SK-N-MC (cell line): ENCODE results near the gene ADD3.

ENCODE experiments used
- EZH2 ChIP-seq: fragments of 200-600 bp; sonication (generic); IDR thresholded peaks from one replicate; pipeline ENCODE4 v1.6.1; 2017; ENCODE audit warnings: antibody characterized with exemption
- FOXP2 ChIP-seq: optimal IDR thresholded peaks from 2 replicates; pipeline ENCODE3; 2011; ENCODE audit warnings: mild to moderate bottlenecking, moderate library complexity; ENCODE audit not compliant: insufficient read depth; ENCODE audit errors: extremely low read length, control extremely low read depth
- POLR2AphosphoS5 ChIP-seq: IDR thresholded peaks from 2 replicates; pipeline ENCODE4 v1.6.1; 2012; ENCODE audit warnings: mild to moderate bottlenecking, low read depth, low read length, borderline replicate concordance

DNA sequence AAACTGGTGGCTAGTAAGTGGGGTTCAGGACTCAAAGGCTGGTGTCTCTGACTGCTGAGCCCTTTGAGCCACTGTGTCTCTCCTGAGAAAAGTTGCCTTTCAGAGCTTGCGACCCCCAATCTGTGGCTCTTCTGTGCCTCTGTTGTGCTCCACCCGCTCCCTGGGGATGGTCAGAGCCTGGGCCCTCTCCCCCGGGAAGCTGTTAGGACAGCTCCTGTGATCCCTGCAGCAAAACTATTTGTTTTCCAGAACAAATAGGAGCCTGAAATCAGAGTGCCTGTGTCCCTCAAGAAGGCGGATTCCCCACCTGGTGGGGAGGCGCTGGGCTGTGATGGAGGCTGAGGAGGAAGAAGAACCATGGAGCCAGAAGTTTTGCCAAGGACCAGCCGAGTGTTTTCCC lies 143.2 kb downstream of the ADD3 start:
- TF ChIP-seq FOXP2 (no peak), EZH2 (no peak), POLR2AphosphoS5 (no peak)
